Measurements from ENCODE around the gene CCL27. TPM values are rescaled to one million over a fixed set of nuclear protein-coding genes. Genes with fewer than 3 reads are reported as not detected.

CCL27 gene
- total RNA-seq, 1 experiment from 2014 or later = 0.95 TPM

- POLR2A ChIA-PET = interaction anchor here (0.6 kb wide), 1 partner anchor 356 kb away, joined by 3 read pairs; no protein-coding TSS in a partner anchor
- no peak overlapping the region for H3K27ac ChIP-seq (ENCODE audit: low read length)
- in situ Hi-C loops (cut with HindIII; ENCODE audit: low pct_unique_long_range_greater_than_20kb, low sequenced_read_pairs) = no loop called here
- H3K36me3 ChIP-seq (ENCODE audit: control insufficient read depth, insufficient read depth, low read length) = no peaks in the 10 kb centered on the region
- DNase-seq (ENCODE audit: low read depth, low spot score) (no peak), ATAC-seq (no peak)
- no peaks in the 10 kb centered on the region for H3K9me3 ChIP-seq (ENCODE audit: control insufficient read depth, insufficient read depth, low read depth, low read length)
- TF ChIP-seq, protein P1, sequence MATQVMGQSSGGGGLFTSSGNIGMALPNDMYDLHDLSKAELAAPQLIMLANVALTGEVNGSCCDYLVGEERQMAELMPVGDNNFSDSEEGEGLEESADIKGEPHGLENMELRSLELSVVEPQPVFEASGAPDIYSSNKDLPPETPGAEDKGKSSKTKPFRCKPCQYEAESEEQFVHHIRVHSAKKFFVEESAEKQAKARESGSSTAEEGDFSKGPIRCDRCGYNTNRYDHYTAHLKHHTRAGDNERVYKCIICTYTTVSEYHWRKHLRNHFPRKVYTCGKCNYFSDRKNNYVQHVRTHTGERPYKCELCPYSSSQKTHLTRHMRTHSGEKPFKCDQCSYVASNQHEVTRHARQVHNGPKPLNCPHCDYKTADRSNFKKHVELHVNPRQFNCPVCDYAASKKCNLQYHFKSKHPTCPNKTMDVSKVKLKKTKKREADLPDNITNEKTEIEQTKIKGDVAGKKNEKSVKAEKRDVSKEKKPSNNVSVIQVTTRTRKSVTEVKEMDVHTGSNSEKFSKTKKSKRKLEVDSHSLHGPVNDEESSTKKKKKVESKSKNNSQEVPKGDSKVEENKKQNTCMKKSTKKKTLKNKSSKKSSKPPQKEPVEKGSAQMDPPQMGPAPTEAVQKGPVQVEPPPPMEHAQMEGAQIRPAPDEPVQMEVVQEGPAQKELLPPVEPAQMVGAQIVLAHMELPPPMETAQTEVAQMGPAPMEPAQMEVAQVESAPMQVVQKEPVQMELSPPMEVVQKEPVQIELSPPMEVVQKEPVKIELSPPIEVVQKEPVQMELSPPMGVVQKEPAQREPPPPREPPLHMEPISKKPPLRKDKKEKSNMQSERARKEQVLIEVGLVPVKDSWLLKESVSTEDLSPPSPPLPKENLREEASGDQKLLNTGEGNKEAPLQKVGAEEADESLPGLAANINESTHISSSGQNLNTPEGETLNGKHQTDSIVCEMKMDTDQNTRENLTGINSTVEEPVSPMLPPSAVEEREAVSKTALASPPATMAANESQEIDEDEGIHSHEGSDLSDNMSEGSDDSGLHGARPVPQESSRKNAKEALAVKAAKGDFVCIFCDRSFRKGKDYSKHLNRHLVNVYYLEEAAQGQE (IDR thresholded peaks at IDR 0.05; ENCODE audit: insufficient read depth in 1 of 2, low read depth in 2 of 2, low read length in 1 of 2) = no peak
- no peak for TF ChIP-seq TCF7L2 (IDR thresholded peaks at IDR 0.05; ENCODE audit: low read depth, low read length)
- no peak for TF ChIP-seq POLR2AphosphoS5 (IDR thresholded peaks at IDR 0.05; ENCODE audit: low read depth, low read length)
- no peak for TF ChIP-seq CTCF (IDR thresholded peaks at IDR 0.05)
- TF ChIP-seq SIN3A (IDR thresholded peaks at IDR 0.05; ENCODE audit: borderline replicate concordance, insufficient read depth, low read depth, low read length) = no peak
- H3K4me3 ChIP-seq (ENCODE audit: low read depth in 2 of 2, low read length in 2 of 2) = no peak overlapping the region
- CTCF ChIA-PET = interaction anchor here (0.7 to 1.8 kb wide), 6 partner anchors 12 to 29 kb away, joined by 4 to 9 read pairs (median 6); partner anchors contain the start of gene RPP25L
- peaks cover 11% of the 10 kb centered on the region for H3K4me1 ChIP-seq (ENCODE audit: control insufficient read depth, insufficient read depth, low read length)
- BruUV-seq (replicated peaks) = no TSS peak
- H3K27me3 ChIP-seq (ENCODE audit: control insufficient read depth, insufficient read depth, low read length) = peaks cover 9% of the 10 kb centered on the region
- intact Hi-C loops (cut with micrococcal nuclease; ENCODE audit: unreplicated experiment) = no loop called here
These were observed 29.3 kb downstream of the CCL27 start for GRCh38 chr9:34633166-34633565.

DNA sequence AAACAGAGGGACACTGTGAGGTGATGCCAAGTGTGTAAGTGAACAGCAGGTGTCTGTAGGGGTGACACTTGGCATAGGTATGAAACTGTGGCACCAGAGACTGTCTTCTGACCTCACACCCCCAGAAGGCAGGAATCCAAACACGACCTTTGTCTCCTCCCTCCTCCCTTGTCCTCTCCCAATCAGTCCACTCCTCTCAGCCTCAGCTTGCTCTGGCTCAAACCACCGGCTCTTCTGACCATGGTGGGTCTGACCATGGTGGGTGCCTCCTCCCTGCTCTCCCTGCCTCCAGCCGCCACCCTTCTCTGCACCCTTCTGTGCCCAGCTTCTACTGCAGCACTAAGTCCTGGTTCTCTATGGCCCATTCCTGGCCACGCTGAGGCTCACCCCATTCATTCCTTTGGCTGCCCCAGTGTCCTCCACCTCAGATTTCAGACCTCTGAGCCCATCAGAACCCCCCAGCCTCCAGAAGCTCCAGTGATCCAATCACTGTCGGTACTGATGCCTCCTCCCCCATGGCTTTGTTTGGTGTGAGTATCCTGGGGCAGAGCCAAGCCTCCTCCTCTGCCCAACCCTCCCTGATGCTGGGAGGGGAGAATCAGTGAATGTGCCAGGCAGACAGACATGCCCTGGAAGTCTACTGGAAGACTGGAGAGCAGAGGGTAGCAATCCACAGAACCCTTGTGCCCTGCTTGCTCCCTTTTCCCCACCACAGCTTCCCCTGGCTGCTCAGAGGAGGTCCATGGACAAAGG lies 31.9 kb downstream of the CCL27 start:
- no peaks in the 10 kb centered on the region for H3K9me3 ChIP-seq (ENCODE audit: control insufficient read depth, insufficient read depth, low read depth, low read length)
- peaks cover 13% of the 10 kb centered on the region for H3K27me3 ChIP-seq (ENCODE audit: control insufficient read depth, insufficient read depth, low read length)
- BruUV-seq (replicated peaks) = no TSS peak
- peaks cover 3% of the 10 kb centered on the region; the same call in 1 of the 2 replicates for H3K4me1 ChIP-seq (ENCODE audit: control insufficient read depth, insufficient read depth, low read length)
- H3K4me3 ChIP-seq (ENCODE audit: low read depth in 2 of 2, low read length in 2 of 2) = no peak overlapping the region
- POLR2A ChIA-PET = no interaction called here
- TF ChIP-seq SIN3A (IDR thresholded peaks at IDR 0.05; ENCODE audit: borderline replicate concordance, insufficient read depth, low read depth, low read length) (no peak), POLR2AphosphoS5 (IDR thresholded peaks at IDR 0.05; ENCODE audit: low read depth, low read length) (no peak), CTCF (IDR thresholded peaks at IDR 0.05) (no peak), TCF7L2 (IDR thresholded peaks at IDR 0.05; ENCODE audit: low read depth, low read length) (no peak)
- TF ChIP-seq, protein P1 (IDR thresholded peaks at IDR 0.05; ENCODE audit: insufficient read depth in 1 of 2, low read depth in 2 of 2, low read length in 1 of 2) = no peak
- CTCF ChIA-PET = interaction anchor here (0.9 to 1.0 kb wide), 2 partner anchors 19 to 72 kb away, joined by 3 read pairs; no protein-coding TSS in a partner anchor
- intact Hi-C loops (cut with micrococcal nuclease; ENCODE audit: unreplicated experiment) = no loop called here
- no peak overlapping the region for H3K27ac ChIP-seq (ENCODE audit: low read length)
- in situ Hi-C loops (cut with HindIII; ENCODE audit: low pct_unique_long_range_greater_than_20kb, low sequenced_read_pairs) = no loop called here
- DNase-seq (ENCODE audit: low read depth, low spot score) (no peak), ATAC-seq (no peak)
- no peaks in the 10 kb centered on the region for H3K36me3 ChIP-seq (ENCODE audit: control insufficient read depth, insufficient read depth, low read length)

All from Panc1 (cell line).